HEK293 (cell line): ENCODE results near the gene DAGLA.

Experiments used
- CTCF ChIA-PET: fragments of 350-600 bp; formaldehyde crosslinking; extraction: SDS; loops from one replicate; lab custom pipeline; 2021; ENCODE audit warnings: antibody characterized with exemption; lab: Yijun Ruan, JAX
- POLR2A ChIA-PET: fragments of 300-600 bp; formaldehyde crosslinking; extraction: SDS; loops from one replicate; lab custom pipeline; 2020; ENCODE audit warnings: antibody characterized with exemption, inconsistent platforms; lab: Yijun Ruan, JAX
- H3K27ac ChIP-seq: fragments of 200-500 bp; sonication (Bioruptor generic); 2 replicates; pipeline ENCODE4 v1.5.1; 2014; ENCODE audit warnings: low read depth, low read length, control low read depth, inconsistent platforms; ENCODE audit errors: extremely low read depth
- H3K36me3 ChIP-seq, 2 experiments: fragments of 200-500 bp in 1 of 2; sonication (Bioruptor generic) in 1 of 2; 1 replicate in 1 of 2; 2 replicates in 1 of 2; pipeline ENCODE4 v1.5.1; 2014 to 2017; ENCODE audit warnings: inconsistent platforms in 2 of 2, low read length in 2 of 2; ENCODE audit not compliant: control insufficient read depth in 2 of 2, insufficient read depth in 1 of 2
- H3K4me1 ChIP-seq: fragments of 200-500 bp; sonication (Bioruptor generic); 2 replicates; pipeline ENCODE4 v1.5.1; 2014; ENCODE audit warnings: mild to moderate bottlenecking, low read length, inconsistent platforms; ENCODE audit not compliant: control insufficient read depth, insufficient read depth
- H3K4me3 ChIP-seq: 2 replicates; pipeline ENCODE4 v1.5.1; 2011; ENCODE audit warnings: low read depth, mild to moderate bottlenecking, control low read depth, low read length, moderate library complexity
- H3K9me3 ChIP-seq: fragments of 200-500 bp; sonication (Bioruptor generic); 2 replicates; pipeline ENCODE4 v1.5.1; 2014; ENCODE audit warnings: low read depth, low read length, inconsistent platforms; ENCODE audit not compliant: control insufficient read depth, insufficient read depth
- CTCF ChIP-seq: fragments of 450-650 bp; formaldehyde crosslinking; IDR thresholded peaks from 2 replicates; pipeline ENCODE4 v1.5.1; 2016; ENCODE audit warnings: missing biosample characterization, missing genetic modification characterization
- KLF8 ChIP-seq: fragments of 450-650 bp; formaldehyde crosslinking; IDR thresholded peaks from 2 replicates; pipeline ENCODE4 v1.5.1; 2016; ENCODE audit warnings: missing biosample characterization, missing genetic modification characterization
- SCRT1 ChIP-seq: fragments of 450-650 bp; formaldehyde crosslinking; IDR thresholded peaks from 2 replicates; pipeline ENCODE4 v1.5.1; 2016; ENCODE audit warnings: missing biosample characterization, missing genetic modification characterization, borderline replicate concordance
- SP2 ChIP-seq: fragments of 450-650 bp; formaldehyde crosslinking; IDR thresholded peaks from 2 replicates; pipeline ENCODE4 v1.5.1; 2016; ENCODE audit warnings: missing biosample characterization, missing genetic modification characterization
- TRIM28 ChIP-seq: IDR thresholded peaks from 2 replicates; pipeline ENCODE4 v1.6.1; 2011; ENCODE audit warnings: low read length, control low read depth, borderline replicate concordance
- WT1 ChIP-seq: fragments of 450-650 bp; formaldehyde crosslinking; IDR thresholded peaks from 2 replicates; pipeline ENCODE4 v1.5.1; 2016; ENCODE audit warnings: missing biosample characterization, missing genetic modification characterization
- ZBTB21 ChIP-seq: fragments of 450-650 bp; formaldehyde crosslinking; IDR thresholded peaks from 2 replicates; pipeline ENCODE4 v1.5.1; 2017; ENCODE audit warnings: missing biosample characterization, missing genetic modification characterization
- ZNF132 ChIP-seq: fragments of 450-650 bp; formaldehyde crosslinking; IDR thresholded peaks from 2 replicates; pipeline ENCODE4 v1.5.1; 2017; ENCODE audit warnings: missing biosample characterization, missing genetic modification characterization, borderline replicate concordance
- ZNF138 ChIP-seq: fragments of 450-650 bp; formaldehyde crosslinking; IDR thresholded peaks from 2 replicates; pipeline ENCODE4 v1.5.1; 2016; ENCODE audit warnings: missing biosample characterization, missing genetic modification characterization, borderline replicate concordance
- ZNF155 ChIP-seq: fragments of 450-650 bp; formaldehyde crosslinking; IDR thresholded peaks from 2 replicates; pipeline ENCODE4 v1.5.1; 2016; ENCODE audit warnings: missing biosample characterization, missing genetic modification characterization
- ZNF169 ChIP-seq: fragments of 450-650 bp; formaldehyde crosslinking; IDR thresholded peaks from 2 replicates; pipeline ENCODE4 v1.5.1; 2016; ENCODE audit warnings: missing biosample characterization, missing genetic modification characterization
- ZNF341 ChIP-seq: fragments of 450-650 bp; formaldehyde crosslinking; IDR thresholded peaks from 2 replicates; pipeline ENCODE4; 2016; ENCODE audit warnings: low read depth, missing biosample characterization, missing genetic modification characterization
- ZNF433 ChIP-seq: fragments of 450-650 bp; formaldehyde crosslinking; IDR thresholded peaks from 2 replicates; pipeline ENCODE4 v1.5.1; 2016; ENCODE audit warnings: missing biosample characterization, missing genetic modification characterization, low read depth
- ZNF48 ChIP-seq: fragments of 450-650 bp; formaldehyde crosslinking; IDR thresholded peaks from 2 replicates; pipeline ENCODE4 v1.5.1; 2016; ENCODE audit warnings: missing biosample characterization, missing genetic modification characterization
- ZNF514 ChIP-seq: fragments of 450-650 bp; formaldehyde crosslinking; IDR thresholded peaks from 2 replicates; pipeline ENCODE4 v1.5.1; 2016; ENCODE audit warnings: missing biosample characterization, missing genetic modification characterization
- ZNF548 ChIP-seq: fragments of 450-650 bp; formaldehyde crosslinking; IDR thresholded peaks from 2 replicates; pipeline ENCODE4 v1.5.1; 2016; ENCODE audit warnings: missing biosample characterization, missing genetic modification characterization
- ZNF549 ChIP-seq: fragments of 450-650 bp; IDR thresholded peaks from 2 replicates; pipeline ENCODE4 v1.5.1; 2018; ENCODE audit warnings: missing biosample characterization, missing genetic modification characterization, mild to moderate bottlenecking, inconsistent platforms, moderate library complexity
- ZNF558 ChIP-seq: fragments of 450-650 bp; formaldehyde crosslinking; IDR thresholded peaks from 2 replicates; pipeline ENCODE4 v1.5.1; 2016; ENCODE audit warnings: missing biosample characterization, missing genetic modification characterization
- ZNF596 ChIP-seq: fragments of 450-650 bp; IDR thresholded peaks from 2 replicates; pipeline ENCODE4 v1.5.0; 2018; ENCODE audit warnings: missing biosample characterization, mild to moderate bottlenecking, missing genetic modification characterization, moderate library complexity
- ZNF610 ChIP-seq: fragments of 450-650 bp; formaldehyde crosslinking; IDR thresholded peaks from 2 replicates; pipeline ENCODE4 v1.5.1; 2016; ENCODE audit warnings: missing biosample characterization, missing genetic modification characterization, borderline replicate concordance
- ZNF621 ChIP-seq: fragments of 450-650 bp; formaldehyde crosslinking; IDR thresholded peaks from 2 replicates; pipeline ENCODE4 v1.5.1; 2017; ENCODE audit warnings: missing biosample characterization, missing genetic modification characterization
- ZNF623 ChIP-seq: fragments of 450-650 bp; formaldehyde crosslinking; IDR thresholded peaks from 2 replicates; pipeline ENCODE4 v1.5.1; 2016; ENCODE audit warnings: missing biosample characterization, missing genetic modification characterization
- ZNF639 ChIP-seq: fragments of 450-650 bp; formaldehyde crosslinking; IDR thresholded peaks from 2 replicates; pipeline ENCODE4 v1.5.1; 2016; ENCODE audit warnings: missing biosample characterization, missing genetic modification characterization
- ZNF670 ChIP-seq: fragments of 450-650 bp; formaldehyde crosslinking; IDR thresholded peaks from 2 replicates; pipeline ENCODE4 v1.5.1; 2016; ENCODE audit warnings: missing biosample characterization, missing genetic modification characterization, low read depth
- ZNF747 ChIP-seq: fragments of 450-650 bp; formaldehyde crosslinking; IDR thresholded peaks from 2 replicates; pipeline ENCODE4 v1.5.1; 2016; ENCODE audit warnings: missing biosample characterization, missing genetic modification characterization
- ZNF768 ChIP-seq: fragments of 450-650 bp; formaldehyde crosslinking; IDR thresholded peaks from 2 replicates; pipeline ENCODE4 v1.5.1; 2018; ENCODE audit warnings: missing biosample characterization, mild to moderate bottlenecking, missing genetic modification characterization
- ZNF777 ChIP-seq: fragments of 450-650 bp; formaldehyde crosslinking; IDR thresholded peaks from 2 replicates; pipeline ENCODE4 v1.5.1; 2017; ENCODE audit warnings: missing biosample characterization, missing genetic modification characterization, borderline replicate concordance
- ZSCAN4 ChIP-seq: fragments of 450-650 bp; formaldehyde crosslinking; IDR thresholded peaks from 2 replicates; pipeline ENCODE4 v1.5.1; 2017; ENCODE audit warnings: missing biosample characterization, missing genetic modification characterization
- TF ChIP-seq, protein P1 (sequence below): fragments of 450-650 bp; formaldehyde crosslinking; IDR thresholded peaks from 2 replicates; pipeline ENCODE4 v1.5.0; 2017; ENCODE audit warnings: missing biosample characterization, missing genetic modification characterization, borderline replicate concordance
- TF ChIP-seq, protein P2 (sequence below): fragments of 450-650 bp; formaldehyde crosslinking; IDR thresholded peaks from 2 replicates; pipeline ENCODE4 v1.5.1; 2016; ENCODE audit warnings: missing biosample characterization, missing genetic modification characterization
- TF ChIP-seq, protein P3 (sequence below): IDR thresholded peaks from 2 replicates; pipeline ENCODE4 v1.6.1; 2011; ENCODE audit warnings: mild to moderate bottlenecking, low read depth, low read length, borderline replicate concordance

Gene DAGLA

DNA sequence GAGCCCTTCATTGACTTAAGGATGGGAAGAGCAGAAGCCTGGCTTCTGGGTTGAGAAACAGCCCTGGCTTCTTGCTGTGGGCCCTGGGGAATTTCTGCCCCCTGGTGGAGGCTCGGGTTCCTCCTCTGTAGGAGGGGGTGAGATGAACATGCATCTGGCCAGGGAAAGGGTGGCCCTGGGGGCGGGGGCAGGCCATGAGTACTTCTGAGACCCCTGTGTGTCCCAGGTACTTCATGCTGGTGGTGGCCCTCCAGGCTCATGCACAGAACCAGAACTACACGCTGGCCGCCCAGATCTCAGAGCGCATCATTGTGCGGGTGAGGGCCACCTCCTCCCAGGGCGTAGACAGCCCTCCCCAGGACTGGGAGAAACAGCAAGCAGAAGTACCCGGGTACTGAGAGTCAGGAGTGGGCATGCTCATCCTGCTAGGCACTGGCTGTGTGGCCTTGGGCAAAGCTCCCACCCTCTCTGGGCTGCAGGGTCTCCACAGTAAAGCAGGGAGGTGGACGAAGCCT is 96.4 kb downstream of the DAGLA start:
- POLR2A ChIA-PET: no interaction called here
- Histone ChIP-seq H3K36me3 (peaks cover 0 to 5% of the 10 kb centered on the region in 2 experiments; a peak in 1 of 3 replicates), H3K27ac (no peak overlapping the region), H3K4me3 (no peak overlapping the region), H3K4me1 (no peaks in the 10 kb centered on the region), H3K9me3 (no peaks in the 10 kb centered on the region)
- CTCF ChIA-PET: interaction anchor here (0.5 to 1.0 kb wide), 3 partner anchors 15 to 30 kb away, joined by 3 to 4 read pairs (median 3); no protein-coding TSS in a partner anchor
- TF ChIP-seq TRIM28 (no peak), ZNF155 (tag by site-specific recombination) (no peak), ZNF621 (tag by site-specific recombination) (no peak), ZNF670 (no peak), ZNF747 (tag by site-specific recombination) (no peak), ZNF169 (no peak), ZNF777 (no peak), ZNF138 (tag by site-specific recombination) (no peak), SP2 (tag by site-specific recombination) (no peak), KLF8 (0 out of 2 replicates have a peak, but pooled peaks have one; percentile 27), ZNF48 (tag by site-specific recombination) (no peak), ZSCAN4 (tag by site-specific recombination) (no peak), ZNF341 (tag by site-specific recombination) (no peak), CTCF (tag by site-specific recombination) (0 out of 2 replicates have a peak, but pooled peaks have one; percentile 9), ZNF610 (tag by site-specific recombination) (no peak), ZNF132 (tag by site-specific recombination) (no peak), ZNF639 (tag by site-specific recombination) (no peak), ZNF558 (tag by site-specific recombination) (no peak), ZNF768 (peak; percentile 53; the same call in 1 of the 2 replicates), ZNF596 (no peak), ZBTB21 (tag by site-specific recombination) (no peak), WT1 (tag by site-specific recombination) (no peak), SCRT1 (tag by site-specific recombination) (no peak), ZNF548 (tag by site-specific recombination) (no peak), ZNF623 (tag by site-specific recombination) (no peak), ZNF433 (tag by site-specific recombination) (no peak), ZNF549 (tag by site-specific recombination) (no peak), ZNF514 (no peak)
- TF ChIP-seq, protein P1, sequence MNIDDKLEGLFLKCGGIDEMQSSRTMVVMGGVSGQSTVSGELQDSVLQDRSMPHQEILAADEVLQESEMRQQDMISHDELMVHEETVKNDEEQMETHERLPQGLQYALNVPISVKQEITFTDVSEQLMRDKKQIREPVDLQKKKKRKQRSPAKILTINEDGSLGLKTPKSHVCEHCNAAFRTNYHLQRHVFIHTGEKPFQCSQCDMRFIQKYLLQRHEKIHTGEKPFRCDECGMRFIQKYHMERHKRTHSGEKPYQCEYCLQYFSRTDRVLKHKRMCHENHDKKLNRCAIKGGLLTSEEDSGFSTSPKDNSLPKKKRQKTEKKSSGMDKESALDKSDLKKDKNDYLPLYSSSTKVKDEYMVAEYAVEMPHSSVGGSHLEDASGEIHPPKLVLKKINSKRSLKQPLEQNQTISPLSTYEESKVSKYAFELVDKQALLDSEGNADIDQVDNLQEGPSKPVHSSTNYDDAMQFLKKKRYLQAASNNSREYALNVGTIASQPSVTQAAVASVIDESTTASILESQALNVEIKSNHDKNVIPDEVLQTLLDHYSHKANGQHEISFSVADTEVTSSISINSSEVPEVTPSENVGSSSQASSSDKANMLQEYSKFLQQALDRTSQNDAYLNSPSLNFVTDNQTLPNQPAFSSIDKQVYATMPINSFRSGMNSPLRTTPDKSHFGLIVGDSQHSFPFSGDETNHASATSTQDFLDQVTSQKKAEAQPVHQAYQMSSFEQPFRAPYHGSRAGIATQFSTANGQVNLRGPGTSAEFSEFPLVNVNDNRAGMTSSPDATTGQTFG (tag by site-specific recombination): no peak
- TF ChIP-seq, protein P2, sequence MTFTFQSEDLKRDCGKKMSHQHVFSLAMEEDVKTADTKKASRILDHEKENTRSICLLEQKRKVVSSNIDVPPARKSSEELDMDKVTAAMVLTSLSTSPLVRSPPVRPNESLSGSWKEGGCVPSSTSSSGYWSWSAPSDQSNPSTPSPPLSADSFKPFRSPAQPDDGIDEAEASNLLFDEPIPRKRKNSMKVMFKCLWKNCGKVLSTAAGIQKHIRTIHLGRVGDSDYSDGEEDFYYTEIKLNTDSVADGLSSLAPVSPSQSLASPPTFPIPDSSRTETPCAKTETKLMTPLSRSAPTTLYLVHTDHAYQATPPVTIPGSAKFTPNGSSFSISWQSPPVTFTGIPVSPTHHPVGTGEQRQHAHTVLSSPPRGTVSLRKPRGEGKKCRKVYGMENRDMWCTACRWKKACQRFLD (tag by site-specific recombination): no peak
- TF ChIP-seq, protein P3, sequence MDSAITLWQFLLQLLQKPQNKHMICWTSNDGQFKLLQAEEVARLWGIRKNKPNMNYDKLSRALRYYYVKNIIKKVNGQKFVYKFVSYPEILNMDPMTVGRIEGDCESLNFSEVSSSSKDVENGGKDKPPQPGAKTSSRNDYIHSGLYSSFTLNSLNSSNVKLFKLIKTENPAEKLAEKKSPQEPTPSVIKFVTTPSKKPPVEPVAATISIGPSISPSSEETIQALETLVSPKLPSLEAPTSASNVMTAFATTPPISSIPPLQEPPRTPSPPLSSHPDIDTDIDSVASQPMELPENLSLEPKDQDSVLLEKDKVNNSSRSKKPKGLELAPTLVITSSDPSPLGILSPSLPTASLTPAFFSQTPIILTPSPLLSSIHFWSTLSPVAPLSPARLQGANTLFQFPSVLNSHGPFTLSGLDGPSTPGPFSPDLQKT: no peak
